ENCODE measurements around the gene GET4.

DNA sequence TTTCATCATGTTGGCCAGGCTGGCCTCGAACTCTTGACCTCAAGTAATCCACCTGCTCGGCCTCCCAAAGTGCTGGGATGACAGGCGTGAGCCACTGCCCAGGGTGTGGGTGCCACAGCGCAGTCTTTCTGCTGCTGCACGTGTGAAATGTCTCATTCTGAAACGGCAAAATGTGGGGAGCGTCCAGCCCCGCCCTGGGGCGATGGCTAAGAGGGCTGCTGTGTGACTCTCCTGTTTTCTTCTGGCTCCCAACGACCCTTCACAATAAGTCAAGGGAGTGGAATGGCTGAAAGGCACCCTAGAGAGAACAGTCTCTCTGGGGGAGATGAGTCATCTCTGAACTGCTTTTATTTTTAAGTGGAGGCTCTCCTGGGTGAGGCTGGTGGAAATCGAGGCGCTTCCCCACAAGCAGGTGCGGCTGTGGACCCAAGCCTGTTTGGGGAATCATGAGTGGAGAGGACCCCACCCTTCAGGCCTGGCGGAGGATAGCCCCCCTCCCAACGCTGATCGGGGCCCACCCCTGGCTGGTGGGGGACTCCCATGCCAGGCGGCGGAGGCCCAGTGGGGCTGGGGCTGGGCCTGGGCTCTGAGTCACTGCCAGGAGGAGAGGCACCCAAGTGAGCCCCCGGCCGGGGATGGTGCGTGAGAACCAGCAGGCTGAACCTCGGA is 60.2 kb downstream of the GET4 start:
- TF ChIP-seq GATA3 (IDR thresholded peaks at IDR 0.05; ENCODE audit: low read depth, low read length) = no peak
- TF ChIP-seq GATA2 (IDR thresholded peaks at IDR 0.05; ENCODE audit: low read depth, low read length) = no peak

All from SH-SY5Y (cell line).